ENCODE data around the gene MYZAP.

MYZAP gene

DNA sequence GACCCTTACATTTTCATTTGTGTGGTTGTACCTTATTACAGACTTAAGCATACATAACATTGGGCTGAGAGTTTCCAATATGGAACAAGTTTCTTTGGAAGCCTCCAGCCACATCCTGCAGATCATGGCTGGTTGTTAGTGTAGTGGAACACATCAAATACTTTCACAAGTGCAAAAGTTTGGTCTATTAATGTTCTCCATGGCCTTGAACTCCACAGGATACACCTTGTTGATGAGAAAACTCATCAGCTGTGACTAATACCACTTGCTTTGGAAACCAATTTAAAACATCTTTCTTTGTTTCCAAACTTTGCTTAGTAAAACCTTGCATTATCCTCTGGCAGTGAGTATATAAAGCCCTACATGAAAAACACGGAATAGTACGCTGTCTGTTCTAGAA is 46.1 kb downstream of the MYZAP start:
- TF ChIP-seq, protein P1, sequence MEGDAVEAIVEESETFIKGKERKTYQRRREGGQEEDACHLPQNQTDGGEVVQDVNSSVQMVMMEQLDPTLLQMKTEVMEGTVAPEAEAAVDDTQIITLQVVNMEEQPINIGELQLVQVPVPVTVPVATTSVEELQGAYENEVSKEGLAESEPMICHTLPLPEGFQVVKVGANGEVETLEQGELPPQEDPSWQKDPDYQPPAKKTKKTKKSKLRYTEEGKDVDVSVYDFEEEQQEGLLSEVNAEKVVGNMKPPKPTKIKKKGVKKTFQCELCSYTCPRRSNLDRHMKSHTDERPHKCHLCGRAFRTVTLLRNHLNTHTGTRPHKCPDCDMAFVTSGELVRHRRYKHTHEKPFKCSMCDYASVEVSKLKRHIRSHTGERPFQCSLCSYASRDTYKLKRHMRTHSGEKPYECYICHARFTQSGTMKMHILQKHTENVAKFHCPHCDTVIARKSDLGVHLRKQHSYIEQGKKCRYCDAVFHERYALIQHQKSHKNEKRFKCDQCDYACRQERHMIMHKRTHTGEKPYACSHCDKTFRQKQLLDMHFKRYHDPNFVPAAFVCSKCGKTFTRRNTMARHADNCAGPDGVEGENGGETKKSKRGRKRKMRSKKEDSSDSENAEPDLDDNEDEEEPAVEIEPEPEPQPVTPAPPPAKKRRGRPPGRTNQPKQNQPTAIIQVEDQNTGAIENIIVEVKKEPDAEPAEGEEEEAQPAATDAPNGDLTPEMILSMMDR (IDR thresholded peaks at IDR 0.05; ENCODE audit: low read length, missing control alignments) = no peak
- DNase-seq (ENCODE audit: low read depth) = no peak
- H3K4me3 ChIP-seq (replicated peaks; ENCODE audit: low read depth, low read length) = no peak overlapping the region

DNA sequence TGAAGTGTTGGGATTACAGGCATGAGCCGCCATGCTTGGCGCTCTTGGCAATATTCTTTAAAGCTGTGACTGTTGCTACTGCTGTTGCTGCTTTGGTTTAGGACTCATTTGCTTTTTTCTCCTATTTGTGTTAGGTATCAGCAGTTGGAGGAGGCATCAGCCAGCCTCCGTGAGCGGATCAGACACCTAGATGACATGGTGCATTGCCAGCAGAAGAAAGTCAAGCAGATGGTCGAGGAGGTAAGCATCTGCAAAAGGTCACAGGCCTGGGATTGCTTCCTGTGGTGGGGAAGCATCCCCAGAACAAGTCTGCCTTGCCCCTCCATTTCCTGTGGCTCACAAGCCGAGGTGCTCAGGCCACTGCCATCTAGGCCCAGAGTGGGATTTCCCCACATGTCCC is 47.6 kb downstream of the MYZAP start:
- no peak for DNase-seq (ENCODE audit: low read depth)
- TF ChIP-seq, protein P1 (IDR thresholded peaks at IDR 0.05; ENCODE audit: low read length, missing control alignments) = no peak
- H3K4me3 ChIP-seq (replicated peaks; ENCODE audit: low read depth, low read length) = no peak overlapping the region

DNA sequence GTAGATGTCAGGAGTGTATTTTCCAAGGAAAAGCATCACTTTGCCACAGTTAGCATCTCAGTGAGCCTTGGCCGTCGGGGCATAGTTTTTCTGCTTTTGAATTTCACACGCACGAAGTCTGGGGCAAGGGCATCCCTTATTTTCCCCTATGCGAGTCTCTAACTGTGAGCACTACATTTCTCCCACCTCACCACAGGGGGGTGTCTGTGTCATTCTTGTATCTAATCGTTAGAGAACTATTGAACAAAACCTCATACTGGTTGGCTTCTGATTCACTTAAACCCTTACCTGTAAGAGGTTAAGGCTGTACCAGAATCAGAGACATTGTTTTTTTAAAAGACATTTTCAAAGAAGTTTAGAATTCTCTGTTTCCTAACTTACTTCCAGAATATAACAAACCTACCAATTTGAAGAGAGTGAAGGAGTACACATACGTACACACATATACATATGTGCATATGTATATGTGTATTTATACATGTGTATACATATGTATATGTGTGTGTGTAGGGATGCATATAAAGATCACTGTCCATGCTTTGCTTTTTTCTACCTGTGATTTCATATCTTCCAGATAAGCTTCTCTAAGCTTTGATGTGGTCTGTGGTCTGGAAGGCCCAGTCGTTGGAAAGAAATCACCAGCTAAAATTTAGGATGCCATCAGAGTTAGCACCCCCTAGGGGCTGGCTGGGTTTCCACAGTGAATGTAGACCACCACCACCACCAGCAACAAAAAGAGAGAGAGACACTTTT is 49.4 kb downstream of the MYZAP start:
- no peak overlapping the region for H3K4me3 ChIP-seq (replicated peaks; ENCODE audit: low read depth, low read length)
- DNase-seq (ENCODE audit: low read depth) = peak; percentile 57
- TF ChIP-seq, protein P1 (IDR thresholded peaks at IDR 0.05; ENCODE audit: low read length, missing control alignments) = peak; percentile 66

DNA sequence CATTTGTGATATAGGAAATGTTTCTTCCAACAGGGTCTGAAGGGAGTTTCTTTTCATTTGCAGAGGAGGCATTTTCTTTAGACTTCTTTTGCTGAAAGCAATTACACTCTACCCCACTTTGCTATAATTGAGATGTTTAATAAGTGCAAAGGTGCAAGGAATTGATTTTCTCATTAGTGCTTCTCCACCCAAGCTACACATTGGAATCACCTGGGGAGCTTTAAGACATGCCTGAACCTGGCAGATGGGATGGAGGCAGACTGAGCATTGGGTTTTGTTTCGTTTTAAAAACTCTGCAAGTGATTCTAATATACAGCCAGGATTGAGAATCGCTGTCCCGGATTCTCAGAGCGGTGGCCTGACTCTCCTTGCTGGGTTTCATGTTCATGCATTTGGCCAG is 52.1 kb downstream of the MYZAP start:
- TF ChIP-seq, protein P1 (IDR thresholded peaks at IDR 0.05; ENCODE audit: low read length, missing control alignments) = no peak
- DNase-seq (ENCODE audit: low read depth) = no peak
- no peak overlapping the region for H3K4me3 ChIP-seq (replicated peaks; ENCODE audit: low read depth, low read length)

DNA sequence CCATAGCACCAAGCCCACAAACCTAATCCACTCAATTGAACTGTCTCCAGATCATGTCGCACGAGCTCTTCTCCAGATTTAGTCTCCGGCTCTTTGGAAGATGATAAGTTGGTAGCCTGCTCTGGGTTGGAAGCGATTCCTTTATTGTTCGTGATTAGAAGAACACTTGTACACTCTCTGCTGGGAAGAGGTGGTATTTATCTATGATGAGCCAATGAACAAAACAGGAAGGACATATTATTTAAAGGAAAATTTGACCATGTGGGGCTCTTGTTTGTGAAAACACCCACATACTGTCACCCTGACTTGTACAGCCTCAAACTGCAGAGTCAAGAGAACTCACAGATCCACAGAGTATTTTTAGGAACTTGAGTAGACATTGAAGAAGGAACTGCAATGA is 54.4 kb downstream of the MYZAP start:
- TF ChIP-seq, protein P1 (IDR thresholded peaks at IDR 0.05; ENCODE audit: low read length, missing control alignments) = no peak
- DNase-seq (ENCODE audit: low read depth) = no peak
- no peak overlapping the region for H3K4me3 ChIP-seq (replicated peaks; ENCODE audit: low read depth, low read length)

DNA sequence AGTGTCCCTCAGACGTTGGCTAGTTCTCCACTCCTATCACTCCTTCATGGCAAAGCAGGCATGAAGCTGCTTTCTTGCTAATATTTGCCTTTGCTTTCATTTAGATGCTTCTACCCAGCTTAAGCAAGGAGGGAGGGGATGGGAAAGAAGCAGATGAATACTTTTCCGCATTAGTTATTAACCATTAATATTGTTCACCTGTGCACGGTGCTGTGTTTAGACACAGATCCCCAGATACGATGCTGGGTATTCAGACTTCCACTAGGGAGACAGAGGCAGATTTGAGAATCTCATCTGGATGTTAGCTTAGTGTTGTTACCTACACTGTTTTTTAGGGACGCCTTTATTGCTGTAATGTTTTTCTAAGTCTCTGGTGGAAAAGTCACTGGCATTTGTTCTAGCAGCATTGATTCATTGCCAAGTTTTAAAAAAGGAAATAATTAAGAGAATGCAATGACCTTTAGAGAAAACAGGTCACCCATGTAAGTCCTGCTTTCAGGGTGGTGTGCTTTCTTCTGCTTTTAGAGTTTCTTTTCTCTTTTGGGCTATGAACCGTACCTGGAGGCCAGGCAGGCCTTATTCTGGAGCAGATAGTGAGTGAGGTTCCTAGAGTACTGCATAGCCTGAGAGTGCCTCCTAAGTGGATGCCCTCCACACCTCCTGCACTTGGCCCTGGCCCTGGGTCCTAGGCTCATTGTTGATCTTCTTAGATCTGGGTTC is 55.5 kb downstream of the MYZAP start:
- TF ChIP-seq, protein P1 (IDR thresholded peaks at IDR 0.05; ENCODE audit: low read length, missing control alignments) = no peak
- DNase-seq (ENCODE audit: low read depth) = no peak
- no peak overlapping the region for H3K4me3 ChIP-seq (replicated peaks; ENCODE audit: low read depth, low read length)

All from fibroblast of pulmonary artery (primary cell).